BJ (cell line): Measurements from ENCODE around the gene PHOSPHO1. TPM values are rescaled to one million over a fixed set of nuclear protein-coding genes. Genes with fewer than 3 reads are reported as not detected.

Source experiments
- CTCF ChIA-PET: fragments of 350-600 bp; formaldehyde crosslinking; extraction: SDS; loops from one replicate; lab custom pipeline; 2021; ENCODE audit warnings: antibody characterized with exemption, inconsistent platforms; lab: Yijun Ruan, JAX
- POLR2A ChIA-PET: fragments of 300-600 bp; sonication (Branson Sonifier 250); formaldehyde crosslinking; extraction: SDS; loops from one replicate; lab custom pipeline; 2021; ENCODE audit warnings: antibody characterized with exemption; lab: Charles Lee
- DNase-seq: peaks from one replicate; pipeline ENCODE4 v3.0.0-alpha.2; 2011; ENCODE audit warnings: low read depth
- H3K27me3 ChIP-seq: 2 replicates; pipeline ENCODE4 v1.6.0; 2011; ENCODE audit warnings: low read length; ENCODE audit not compliant: control insufficient read depth, insufficient read depth
- H3K36me3 ChIP-seq: 2 replicates; pipeline ENCODE4 v1.5.1; 2011; ENCODE audit warnings: low read length; ENCODE audit not compliant: control insufficient read depth, insufficient read depth
- H3K4me3 ChIP-seq: 2 replicates; pipeline ENCODE4 v1.5.1; 2011; ENCODE audit warnings: low read depth, mild to moderate bottlenecking, control low read depth, low read length
- polyA plus RNA-seq: library from polyadenylated mRNA; depleted of rRNA; stranded (reverse); fragments of >200 nt; gene quantifications from 2 replicates; pipeline ENCODE4 v1.2.3, GENCODE V29; 2011
- TF ChIP-seq, protein P1 (sequence below): IDR thresholded peaks from 2 replicates; pipeline ENCODE4 v1.5.1; 2011; ENCODE audit warnings: low read depth, mild to moderate bottlenecking, control low read depth, inconsistent platforms, low read length, moderate library complexity; ENCODE audit not compliant: insufficient read depth

Gene PHOSPHO1
- polyA plus RNA-seq, 1 experiment, result 0.11 TPM

DNA sequence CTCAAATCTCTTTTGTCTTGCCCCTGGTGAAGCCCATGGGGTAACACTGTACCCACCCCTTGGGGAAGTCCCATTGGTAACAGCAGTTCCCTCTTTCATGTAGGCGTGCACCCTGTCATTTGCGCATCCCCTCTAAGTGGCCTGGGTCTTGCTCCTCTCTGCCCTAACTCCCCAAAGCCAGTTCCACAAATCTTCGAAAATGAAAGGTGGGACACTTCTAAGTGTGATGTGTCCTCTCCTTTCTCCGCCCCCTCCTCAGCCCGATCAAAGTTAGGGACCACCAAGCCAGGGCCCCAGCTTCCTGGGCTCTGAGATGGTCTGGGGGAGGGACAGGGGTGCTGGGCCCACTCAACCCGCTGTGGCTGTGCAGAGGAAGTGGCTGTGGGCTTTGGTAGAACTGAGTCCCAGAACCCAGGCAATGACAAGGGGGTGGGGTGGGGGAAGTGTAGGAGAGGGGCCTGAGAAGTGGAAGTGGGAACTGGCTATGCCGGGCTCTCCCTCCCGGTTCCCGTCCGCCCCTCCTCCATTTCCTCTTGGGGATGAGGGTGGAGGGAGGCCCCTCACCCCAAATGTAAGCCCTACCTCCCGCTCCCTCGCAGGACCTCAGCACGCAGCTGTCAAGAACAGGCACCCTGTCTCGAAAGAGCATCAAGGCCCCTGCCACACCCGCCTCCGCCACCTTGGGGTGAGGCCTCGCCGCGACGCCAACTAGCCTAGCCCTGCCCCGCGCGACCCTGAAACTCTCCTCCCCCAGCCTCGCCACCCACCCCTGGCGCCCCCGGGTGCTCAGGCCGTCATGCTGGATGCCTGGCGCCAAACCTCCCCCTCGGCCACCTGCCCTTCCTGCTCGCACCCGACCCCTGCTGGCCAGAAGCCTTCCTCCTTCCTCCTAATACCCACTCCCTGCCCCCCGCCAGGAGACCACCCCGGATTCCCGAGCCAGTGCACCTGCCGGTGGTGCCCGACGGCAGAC, 11.4 kb downstream of the PHOSPHO1 start:
- Histone ChIP-seq H3K4me3 (no peak overlapping the region), H3K36me3 (no peaks in the 10 kb centered on the region), H3K27me3 (peaks cover 13% of the 10 kb centered on the region)
- TF ChIP-seq, protein P1, sequence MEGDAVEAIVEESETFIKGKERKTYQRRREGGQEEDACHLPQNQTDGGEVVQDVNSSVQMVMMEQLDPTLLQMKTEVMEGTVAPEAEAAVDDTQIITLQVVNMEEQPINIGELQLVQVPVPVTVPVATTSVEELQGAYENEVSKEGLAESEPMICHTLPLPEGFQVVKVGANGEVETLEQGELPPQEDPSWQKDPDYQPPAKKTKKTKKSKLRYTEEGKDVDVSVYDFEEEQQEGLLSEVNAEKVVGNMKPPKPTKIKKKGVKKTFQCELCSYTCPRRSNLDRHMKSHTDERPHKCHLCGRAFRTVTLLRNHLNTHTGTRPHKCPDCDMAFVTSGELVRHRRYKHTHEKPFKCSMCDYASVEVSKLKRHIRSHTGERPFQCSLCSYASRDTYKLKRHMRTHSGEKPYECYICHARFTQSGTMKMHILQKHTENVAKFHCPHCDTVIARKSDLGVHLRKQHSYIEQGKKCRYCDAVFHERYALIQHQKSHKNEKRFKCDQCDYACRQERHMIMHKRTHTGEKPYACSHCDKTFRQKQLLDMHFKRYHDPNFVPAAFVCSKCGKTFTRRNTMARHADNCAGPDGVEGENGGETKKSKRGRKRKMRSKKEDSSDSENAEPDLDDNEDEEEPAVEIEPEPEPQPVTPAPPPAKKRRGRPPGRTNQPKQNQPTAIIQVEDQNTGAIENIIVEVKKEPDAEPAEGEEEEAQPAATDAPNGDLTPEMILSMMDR, result peak; percentile 37; the same call in 1 of the 2 replicates
- POLR2A ChIA-PET, result no interaction called here
- no peak for DNase-seq
- CTCF ChIA-PET, result interaction anchor here (1.0 to 2.5 kb wide), 2 partner anchors 8 to 9 kb away, joined by 3 to 5 read pairs; no protein-coding TSS in a partner anchor

- Histone ChIP-seq H3K4me3 (no peak overlapping the region), H3K36me3 (no peaks in the 10 kb centered on the region), H3K27me3 (peaks cover 3% of the 10 kb centered on the region; the same call in 1 of the 2 replicates)
- no peak for DNase-seq
- POLR2A ChIA-PET, result no interaction called here
- TF ChIP-seq, protein P1, result no peak
- CTCF ChIA-PET, result interaction anchor here (1.0 to 2.5 kb wide), 2 partner anchors 9 to 17 kb away, joined by 4 to 5 read pairs; no protein-coding TSS in a partner anchor
Observed at GRCh38 chr17:49217651-49218413, 12.8 kb downstream of the PHOSPHO1 start.

GRCh38 chr17:49216953-49217650, 13.5 kb downstream of the PHOSPHO1 start:
- DNase-seq, result no peak
- ChIA-PET CTCF (interaction anchor here (0.9 to 2.5 kb wide), 3 partner anchors 9 to 36 kb away, joined by 3 to 5 read pairs (median 3); no protein-coding TSS in a partner anchor), POLR2A (no interaction called here)
- TF ChIP-seq, protein P1, result no peak
- Histone ChIP-seq H3K4me3 (no peak overlapping the region), H3K36me3 (no peaks in the 10 kb centered on the region), H3K27me3 (no peaks in the 10 kb centered on the region)

DNA sequence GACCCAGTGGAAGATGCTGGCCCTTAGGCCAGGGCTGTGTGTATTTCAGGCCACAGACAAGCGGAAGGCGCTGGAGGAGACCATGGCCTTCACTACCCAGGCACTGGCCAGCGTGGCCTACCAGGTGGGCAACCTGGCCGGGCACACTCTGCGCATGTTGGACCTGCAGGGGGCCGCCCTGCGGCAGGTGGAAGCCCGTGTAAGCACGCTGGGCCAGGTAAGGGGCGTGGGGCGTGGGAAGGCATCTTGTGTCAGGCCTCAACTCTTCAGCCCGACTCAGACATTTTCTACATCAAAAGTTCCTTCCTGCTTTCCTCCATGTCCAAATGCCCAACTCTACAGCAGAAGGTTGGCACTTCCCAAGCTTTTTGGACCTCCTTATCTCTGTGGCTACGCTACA, 14.1 kb downstream of the PHOSPHO1 start:
- no peak for DNase-seq
- H3K4me3 ChIP-seq, result no peak overlapping the region
- ChIA-PET POLR2A (no interaction called here), CTCF (interaction anchor here (0.9 to 1.2 kb wide), 2 partner anchors 10 to 36 kb away, joined by 3 read pairs; no protein-coding TSS in a partner anchor)
- no peaks in the 10 kb centered on the region for H3K27me3 ChIP-seq
- TF ChIP-seq, protein P1, result no peak
- H3K36me3 ChIP-seq, result no peaks in the 10 kb centered on the region
